ENCODE measurements around the gene TUBB1. TPM values are rescaled to one million over a fixed set of nuclear protein-coding genes. Genes with fewer than 3 reads are reported as not detected.

TUBB1 gene
- total RNA-seq, 1 donor from 2014 or later, result not detected

- no peak for TF ChIP-seq CTCF (IDR thresholded peaks at IDR 0.05; ENCODE audit: unreplicated experiment)
- DNase-seq (ENCODE audit: low spot score), result no peak
- Mint-ChIP-seq H3K27ac (ENCODE audit: unreplicated experiment) (no peak overlapping the region), H3K36me3 (ENCODE audit: low read depth, unreplicated experiment) (no peaks in the 10 kb centered on the region), H3K4me3 (ENCODE audit: unreplicated experiment) (no peak overlapping the region), H3K9me3 (ENCODE audit: unreplicated experiment) (no peaks in the 10 kb centered on the region), H3K4me1 (ENCODE audit: unreplicated experiment) (no peaks in the 10 kb centered on the region), H3K27me3 (ENCODE audit: unreplicated experiment) (no peaks in the 10 kb centered on the region)
These were observed 49.8 kb downstream of the TUBB1 start for GRCh38 chr20:59069026-59069425.

- no peaks in the 10 kb centered on the region for H3K4me1 Mint-ChIP-seq (ENCODE audit: unreplicated experiment)
- no peak for DNase-seq (ENCODE audit: low spot score)
- no peak overlapping the region for H3K4me3 Mint-ChIP-seq (ENCODE audit: unreplicated experiment)
- no peaks in the 10 kb centered on the region for H3K36me3 Mint-ChIP-seq (ENCODE audit: low read depth, unreplicated experiment)
- no peak for TF ChIP-seq CTCF (IDR thresholded peaks at IDR 0.05; ENCODE audit: unreplicated experiment)
- no peaks in the 10 kb centered on the region for H3K9me3 Mint-ChIP-seq (ENCODE audit: unreplicated experiment)
- peaks cover 1% of the 10 kb centered on the region for H3K27me3 Mint-ChIP-seq (ENCODE audit: unreplicated experiment)
- no peak overlapping the region for H3K27ac Mint-ChIP-seq (ENCODE audit: unreplicated experiment)
These were observed 52.0 kb downstream of the TUBB1 start for GRCh38 chr20:59071216-59071615.

- Mint-ChIP-seq H3K4me3 (ENCODE audit: unreplicated experiment) (no peak overlapping the region), H3K27ac (ENCODE audit: unreplicated experiment) (no peak overlapping the region), H3K36me3 (ENCODE audit: low read depth, unreplicated experiment) (no peaks in the 10 kb centered on the region), H3K9me3 (ENCODE audit: unreplicated experiment) (no peaks in the 10 kb centered on the region), H3K27me3 (ENCODE audit: unreplicated experiment) (peaks cover 1% of the 10 kb centered on the region), H3K4me1 (ENCODE audit: unreplicated experiment) (peaks cover 3% of the 10 kb centered on the region)
- TF ChIP-seq CTCF (IDR thresholded peaks at IDR 0.05; ENCODE audit: unreplicated experiment), result no peak
- DNase-seq (ENCODE audit: low spot score), result no peak
These were observed 54.4 kb downstream of the TUBB1 start for GRCh38 chr20:59073582-59073981.

GRCh38 chr20:59074456-59074855 is 55.2 kb downstream of the TUBB1 start:
- H3K4me3 Mint-ChIP-seq (ENCODE audit: unreplicated experiment), result no peak overlapping the region
- H3K4me1 Mint-ChIP-seq (ENCODE audit: unreplicated experiment), result peaks cover 3% of the 10 kb centered on the region
- no peaks in the 10 kb centered on the region for H3K36me3 Mint-ChIP-seq (ENCODE audit: low read depth, unreplicated experiment)
- H3K27me3 Mint-ChIP-seq (ENCODE audit: unreplicated experiment), result peaks cover 1% of the 10 kb centered on the region
- no peaks in the 10 kb centered on the region for H3K9me3 Mint-ChIP-seq (ENCODE audit: unreplicated experiment)
- TF ChIP-seq CTCF (IDR thresholded peaks at IDR 0.05; ENCODE audit: unreplicated experiment), result no peak
- no peak overlapping the region for H3K27ac Mint-ChIP-seq (ENCODE audit: unreplicated experiment)
- DNase-seq (ENCODE audit: low spot score), result no peak

GRCh38 chr20:59075934-59076508 is 56.8 kb downstream of the TUBB1 start:
- no peaks in the 10 kb centered on the region for H3K36me3 Mint-ChIP-seq (ENCODE audit: low read depth, unreplicated experiment)
- TF ChIP-seq CTCF (IDR thresholded peaks at IDR 0.05; ENCODE audit: unreplicated experiment), result no peak
- H3K4me3 Mint-ChIP-seq (ENCODE audit: unreplicated experiment), result no peak overlapping the region

More at GRCh38 chr20:59075934-59076508, 56.8 kb downstream of the TUBB1 start:
- H3K4me1 Mint-ChIP-seq (ENCODE audit: unreplicated experiment), result peaks cover 8% of the 10 kb centered on the region
- H3K9me3 Mint-ChIP-seq (ENCODE audit: unreplicated experiment), result no peaks in the 10 kb centered on the region
- no peak for DNase-seq (ENCODE audit: low spot score)
- peaks cover 1% of the 10 kb centered on the region for H3K27me3 Mint-ChIP-seq (ENCODE audit: unreplicated experiment)
- no peak overlapping the region for H3K27ac Mint-ChIP-seq (ENCODE audit: unreplicated experiment)

Other genes starting within 250 kb of the TUBB1 start
- 4.9 TPM for gene GNAS-AS1, start 168.5 kb upstream of the TUBB1 start, total RNA-seq (ENCODE audit: unreplicated experiment)
- 1,989 TPM for gene GNAS, start 166.7 kb upstream of the TUBB1 start, total RNA-seq (ENCODE audit: unreplicated experiment)
- gene NELFCD, start 38.2 kb upstream of the TUBB1 start, total RNA-seq (ENCODE audit: unreplicated experiment), result 68.7 TPM
- 150 TPM for gene CTSZ, start 12.2 kb upstream of the TUBB1 start, total RNA-seq (ENCODE audit: unreplicated experiment)
- 102 TPM for gene ATP5F1E, start 12.9 kb downstream of the TUBB1 start, total RNA-seq (ENCODE audit: unreplicated experiment)
- 40.2 TPM for gene PRELID3B, start 23.4 kb downstream of the TUBB1 start, total RNA-seq (ENCODE audit: unreplicated experiment)
- gene ZNF831, start 144.4 kb downstream of the TUBB1 start, total RNA-seq (ENCODE audit: unreplicated experiment), result 0.56 TPM

Measured in endothelial cell (in vitro differentiated cells).